Gastroesophageal sphincter (tissue), 3 donors: ENCODE results near the gene TSHZ3.

Experiments
- CTCF ChIP-seq, 4 experiments: fragments of 200-600 bp in 2 of 4; fragments of 450-650 bp in 2 of 4; sonication (generic) in 1 of 4; IDR thresholded peaks; one replicate each; pipeline ENCODE4 v1.5.1; 2017 to 2019; ENCODE audit warnings: antibody characterized with exemption in 4 of 4, mild to moderate bottlenecking in 2 of 4, moderate library complexity in 2 of 4
- EP300 ChIP-seq: sonication (generic); formaldehyde crosslinking; IDR thresholded peaks from one replicate; pipeline ENCODE4 v1.6.1; 2017; ENCODE audit warnings: antibody characterized with exemption, mild to moderate bottlenecking
- POLR2AphosphoS5 ChIP-seq: sonication (generic); formaldehyde crosslinking; IDR thresholded peaks from one replicate; pipeline ENCODE4 v1.6.1; 2017; ENCODE audit warnings: antibody characterized with exemption

GRCh38 chr19:31307071-31307669 lies 42.1 kb downstream of the TSHZ3 start:
- TF ChIP-seq CTCF (IDR thresholded peaks at IDR 0.05) (no peak), POLR2AphosphoS5 (no peak), EP300 (no peak)
